Ureter (tissue), 1 donor: ENCODE data around the gene NT5DC1. TPM values are rescaled to one million over a fixed set of nuclear protein-coding genes. Genes with fewer than 3 reads are reported as not detected.
"Not testable (repeated sequence)": the region's sequence is repeated elsewhere in the genome, so short reads cannot be mapped to it uniquely, and the experiment has no call there.

ENCODE experiments used
- DNase-seq: peaks from one replicate; pipeline ENCODE4 v3.0.0-alpha.2; 2020; ENCODE audit warnings: low spot score
- total RNA-seq: library from RNA; stranded (reverse); gene quantifications from one replicate; pipeline ENCODE4 v1.2.4, GENCODE V29; 2023
- donor health status: DM: yes; HTN: yes; CAD: no.

NT5DC1 gene
- total RNA-seq, 1 donor from 2014 or later = 41.6 TPM

DNA sequence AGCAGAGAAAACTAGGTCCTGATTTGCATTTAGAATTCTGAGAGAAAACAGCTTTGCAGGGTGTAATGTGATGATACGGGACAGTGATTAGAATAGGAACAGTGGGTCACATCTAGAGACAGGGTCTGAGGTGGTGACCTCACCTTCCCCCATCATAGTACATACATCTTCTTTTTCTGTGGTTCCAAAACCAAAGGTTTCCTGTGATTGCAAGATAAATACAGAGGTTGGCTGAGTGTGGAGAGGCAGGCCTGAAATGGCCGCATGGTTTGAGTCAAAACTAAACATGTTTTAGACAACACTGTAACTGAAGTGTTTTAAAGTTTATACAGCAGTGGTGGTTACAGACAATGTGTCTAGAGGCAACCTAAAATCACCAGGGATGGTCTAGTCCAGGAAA is 10.4 kb upstream of the NT5DC1 start:
- no peak for DNase-seq

DNA sequence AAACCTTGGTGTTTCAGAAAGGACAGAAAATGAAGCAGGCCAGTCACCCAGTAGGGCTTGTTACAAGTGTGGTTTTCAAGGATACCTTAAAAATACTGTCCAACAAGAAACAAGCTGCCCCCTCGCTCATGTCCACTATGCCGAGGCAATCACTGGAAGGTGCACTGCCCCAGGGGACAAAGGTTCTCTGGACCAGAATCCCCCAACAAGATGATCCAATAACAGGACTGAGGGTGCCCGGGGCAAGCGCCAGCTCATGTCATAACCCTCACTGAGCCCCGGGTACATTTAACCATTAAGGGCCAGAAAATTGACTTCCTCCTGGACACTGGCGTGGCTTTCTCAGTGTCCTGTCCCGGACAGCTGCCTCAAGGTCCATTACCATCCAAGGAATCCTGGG is 6.6 kb upstream of the NT5DC1 start:
- no peak for DNase-seq

DNA sequence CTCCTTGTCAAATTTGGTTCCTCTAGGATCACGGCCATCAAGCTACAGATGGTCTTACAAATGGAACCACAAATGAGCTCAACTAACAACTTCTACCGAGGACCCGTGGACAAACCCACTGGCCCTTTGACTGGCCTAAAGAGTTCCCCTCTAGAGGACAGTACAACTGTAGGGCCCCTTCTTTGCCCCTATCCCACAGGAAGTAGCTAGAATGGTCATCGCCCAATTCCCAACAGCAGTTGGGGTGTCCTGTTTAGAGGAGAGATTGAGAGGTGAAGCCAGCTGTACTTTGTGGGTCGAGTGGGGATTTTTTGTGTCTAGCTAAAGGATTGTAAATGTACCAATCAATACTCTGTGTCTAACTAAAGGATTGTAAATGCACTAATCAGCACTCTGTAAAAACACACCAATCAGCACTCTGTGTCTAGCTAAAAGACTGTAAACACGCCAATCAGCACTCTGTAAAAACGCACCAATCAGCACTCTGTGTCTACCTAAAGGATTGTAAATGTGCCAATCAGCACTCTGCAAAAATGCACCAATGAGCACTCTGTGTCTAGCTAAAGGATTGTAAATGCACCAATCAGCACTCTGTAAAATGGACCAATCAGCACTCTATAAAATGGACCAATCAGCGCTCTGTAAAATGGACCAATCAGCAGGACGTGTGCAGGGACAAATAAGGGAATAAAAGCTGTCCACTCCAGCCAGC is 4.4 kb upstream of the NT5DC1 start:
- DNase-seq = not testable (repeated sequence)

DNA sequence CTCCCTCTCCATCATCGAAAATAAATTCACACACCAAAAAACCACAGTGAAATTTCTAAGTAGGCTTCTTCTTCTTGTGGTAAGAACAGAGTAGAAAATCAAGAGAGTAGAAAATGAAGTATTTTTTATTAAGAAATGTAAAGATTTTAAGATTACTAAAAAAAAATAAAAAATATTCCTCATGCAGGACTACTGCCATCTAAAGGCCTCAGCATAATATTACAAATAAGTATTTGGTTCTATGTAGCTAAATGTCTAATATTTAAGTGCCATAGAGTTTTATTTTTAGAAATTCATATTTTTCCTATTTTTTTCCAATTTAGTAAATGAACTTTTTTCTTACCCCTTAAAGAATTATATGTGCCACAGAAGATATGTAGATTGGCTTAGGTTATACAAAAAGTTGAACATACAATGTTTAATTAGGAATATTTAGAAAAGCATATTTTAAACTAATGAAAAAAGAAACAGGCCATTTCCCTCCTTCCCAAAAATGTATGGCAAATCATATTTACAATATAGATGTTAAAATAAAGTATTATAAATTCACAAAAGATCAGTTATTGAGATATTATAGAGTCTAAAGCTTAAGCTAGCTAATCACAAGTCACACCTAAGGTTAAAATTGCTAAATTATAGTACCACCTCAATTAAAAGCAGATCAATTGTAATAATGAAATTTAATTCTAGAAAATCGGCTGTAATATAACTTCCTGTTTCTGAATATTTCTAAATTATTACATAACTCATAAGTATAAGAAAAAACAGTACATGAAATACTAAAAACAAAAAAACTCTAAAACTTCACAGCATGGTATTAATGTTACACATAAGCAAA is 3.5 kb upstream of the NT5DC1 start:
- DNase-seq = no peak

DNA sequence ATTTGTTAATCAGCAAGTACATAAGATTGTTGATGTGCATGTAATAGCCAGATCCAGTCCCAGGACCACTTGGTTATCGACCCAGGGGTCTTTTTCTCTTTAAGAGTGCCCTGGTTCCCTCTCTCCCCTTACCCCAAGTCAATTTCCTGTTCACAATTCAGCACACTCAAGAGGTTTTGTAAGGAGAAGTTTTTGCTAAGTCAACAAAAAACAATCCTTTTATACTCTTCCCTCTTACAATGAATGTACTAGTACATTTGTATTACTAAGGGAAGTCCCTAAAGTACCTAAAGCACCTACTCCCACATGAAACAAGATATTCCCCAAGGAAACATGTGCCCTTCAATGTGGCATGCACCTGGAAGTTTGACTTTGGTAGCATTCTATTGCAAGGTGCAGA is 1.6 kb upstream of the NT5DC1 start:
- DNase-seq = no peak

DNA sequence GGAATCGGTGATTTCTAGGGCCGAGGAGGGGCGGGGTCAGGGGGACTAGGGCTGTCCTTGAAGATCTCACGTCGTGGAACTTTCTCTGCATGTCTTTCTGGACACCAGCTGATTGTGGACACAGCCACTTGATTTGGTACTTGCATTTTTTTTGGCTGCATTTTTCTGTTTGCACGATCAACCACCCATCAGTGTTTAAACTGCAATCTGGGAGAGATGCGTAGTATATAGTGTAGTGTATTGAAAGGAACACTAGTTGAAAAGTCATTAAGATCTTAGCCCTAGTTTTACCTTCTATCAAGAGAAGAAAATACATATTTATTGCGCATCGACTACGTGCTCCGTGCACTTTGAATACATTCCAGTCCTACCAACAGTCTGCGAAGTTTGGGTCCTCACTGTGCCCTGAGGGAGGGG is 657 bp downstream of the NT5DC1 start:
- DNase-seq = no peak

DNA sequence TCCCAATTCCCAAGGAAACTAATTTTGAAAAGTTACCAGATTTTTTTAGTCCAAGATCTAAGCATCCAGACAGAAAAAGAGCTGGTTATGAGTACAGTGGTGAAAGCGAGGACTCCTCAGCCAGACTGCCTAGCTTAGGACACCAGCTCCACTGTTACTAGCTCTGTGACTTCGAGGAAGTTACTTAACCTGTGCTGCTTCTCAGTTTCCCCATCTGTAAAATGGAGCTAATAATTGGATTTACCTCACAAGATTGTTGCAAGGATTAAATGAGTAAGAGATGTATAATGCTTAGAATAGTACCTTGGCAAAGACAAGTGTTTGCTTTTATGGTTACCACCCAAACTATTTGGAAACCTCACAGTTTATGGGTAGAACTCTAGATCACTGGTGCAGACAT is 1.1 kb downstream of the NT5DC1 start:
- no peak for DNase-seq

DNA sequence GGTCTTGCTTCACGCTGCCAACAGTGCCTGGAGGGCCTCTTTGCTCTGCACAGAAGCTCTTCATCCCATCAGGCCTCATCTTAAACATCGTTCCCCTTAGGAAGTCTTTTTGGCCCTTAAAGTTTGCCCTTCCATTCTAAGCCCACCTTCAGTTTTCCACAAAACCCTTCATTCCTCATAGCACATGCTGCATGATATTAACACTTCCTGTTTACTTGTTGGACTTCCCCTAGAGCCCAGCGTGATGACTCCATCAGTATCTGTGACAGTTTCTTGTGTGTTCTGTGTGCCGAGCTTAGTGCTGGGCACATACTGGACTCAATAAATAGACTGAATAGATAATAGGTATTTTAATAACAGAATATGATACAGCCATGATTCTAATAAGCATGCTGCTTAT is 2.2 kb downstream of the NT5DC1 start:
- DNase-seq = no peak

DNA sequence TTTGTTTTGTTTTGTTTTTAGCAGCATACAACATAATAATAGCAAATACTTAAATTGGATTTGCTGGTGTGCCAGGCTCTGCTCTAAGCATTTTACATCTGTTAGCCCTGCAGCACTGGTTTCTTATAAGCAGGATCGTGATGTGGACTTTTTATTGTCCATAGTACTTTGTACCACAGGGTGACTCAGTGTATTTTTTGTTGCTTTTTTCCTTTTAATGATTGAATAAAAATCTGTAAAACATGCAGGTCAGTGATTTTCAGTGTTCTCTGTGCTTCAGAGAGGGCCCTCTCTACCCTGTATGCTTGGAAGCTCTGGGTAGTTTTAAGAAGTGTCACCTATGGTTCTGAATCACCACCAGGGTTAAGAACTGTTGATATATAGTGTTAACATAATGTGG is 4.0 kb downstream of the NT5DC1 start:
- DNase-seq = no peak

DNA sequence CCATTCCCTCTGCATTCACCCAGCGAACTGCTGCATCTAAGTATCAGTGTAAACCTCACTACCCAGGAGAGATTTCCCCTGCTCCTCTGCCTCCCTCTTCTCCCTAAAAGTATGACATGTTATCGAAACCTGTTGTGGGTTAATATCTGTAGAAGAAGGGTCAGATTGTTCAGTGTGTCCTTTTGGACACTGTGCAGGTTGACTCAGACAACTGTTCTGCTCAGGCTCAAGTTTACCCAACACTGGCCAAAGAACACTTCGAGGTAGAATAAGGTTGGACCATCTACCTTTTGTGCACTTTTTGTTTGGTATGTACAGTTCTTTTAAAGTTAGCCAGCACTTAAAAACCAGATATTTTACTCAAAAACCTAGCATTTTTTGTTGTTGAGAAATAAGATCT is 4.6 kb downstream of the NT5DC1 start:
- no peak for DNase-seq

DNA sequence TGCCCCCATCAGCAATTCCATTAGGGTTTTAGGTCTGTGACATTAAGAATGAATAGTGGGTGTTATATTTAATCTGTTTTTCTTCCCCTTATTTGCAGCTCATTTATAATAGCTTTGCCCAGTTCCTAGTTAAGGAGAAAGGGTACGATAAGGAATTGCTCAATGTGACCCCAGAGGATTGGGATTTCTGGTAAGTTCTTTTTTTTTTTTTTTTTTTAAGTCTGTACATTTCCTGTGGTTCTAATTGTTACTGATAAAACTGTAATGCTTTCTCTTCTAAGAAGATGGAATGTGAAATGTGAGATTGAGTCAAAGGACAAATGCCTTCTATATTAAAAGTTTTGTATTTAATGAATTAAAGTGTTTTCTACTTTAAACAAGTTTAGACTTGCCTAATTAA is 5.5 kb downstream of the NT5DC1 start:
- no peak for DNase-seq

DNA sequence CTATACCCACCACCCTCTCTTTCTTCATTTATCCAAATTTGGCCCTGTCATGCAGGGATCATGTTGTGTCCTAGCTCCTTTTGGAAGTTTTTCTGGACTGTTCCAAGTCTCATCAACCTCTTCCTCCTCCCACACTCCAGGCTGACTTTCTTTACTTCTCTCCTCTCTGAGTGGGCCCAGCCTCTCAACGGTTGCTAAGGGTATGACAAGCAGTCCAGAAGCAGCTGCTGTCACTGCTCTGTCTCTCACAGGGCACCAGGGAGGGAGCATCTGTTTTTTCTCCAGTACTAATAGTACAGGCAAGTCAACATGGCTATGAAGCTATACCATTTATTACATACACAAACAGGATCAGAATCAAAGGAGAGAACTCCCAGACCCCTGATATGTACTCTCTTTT is 8.2 kb downstream of the NT5DC1 start:
- DNase-seq = no peak

DNA sequence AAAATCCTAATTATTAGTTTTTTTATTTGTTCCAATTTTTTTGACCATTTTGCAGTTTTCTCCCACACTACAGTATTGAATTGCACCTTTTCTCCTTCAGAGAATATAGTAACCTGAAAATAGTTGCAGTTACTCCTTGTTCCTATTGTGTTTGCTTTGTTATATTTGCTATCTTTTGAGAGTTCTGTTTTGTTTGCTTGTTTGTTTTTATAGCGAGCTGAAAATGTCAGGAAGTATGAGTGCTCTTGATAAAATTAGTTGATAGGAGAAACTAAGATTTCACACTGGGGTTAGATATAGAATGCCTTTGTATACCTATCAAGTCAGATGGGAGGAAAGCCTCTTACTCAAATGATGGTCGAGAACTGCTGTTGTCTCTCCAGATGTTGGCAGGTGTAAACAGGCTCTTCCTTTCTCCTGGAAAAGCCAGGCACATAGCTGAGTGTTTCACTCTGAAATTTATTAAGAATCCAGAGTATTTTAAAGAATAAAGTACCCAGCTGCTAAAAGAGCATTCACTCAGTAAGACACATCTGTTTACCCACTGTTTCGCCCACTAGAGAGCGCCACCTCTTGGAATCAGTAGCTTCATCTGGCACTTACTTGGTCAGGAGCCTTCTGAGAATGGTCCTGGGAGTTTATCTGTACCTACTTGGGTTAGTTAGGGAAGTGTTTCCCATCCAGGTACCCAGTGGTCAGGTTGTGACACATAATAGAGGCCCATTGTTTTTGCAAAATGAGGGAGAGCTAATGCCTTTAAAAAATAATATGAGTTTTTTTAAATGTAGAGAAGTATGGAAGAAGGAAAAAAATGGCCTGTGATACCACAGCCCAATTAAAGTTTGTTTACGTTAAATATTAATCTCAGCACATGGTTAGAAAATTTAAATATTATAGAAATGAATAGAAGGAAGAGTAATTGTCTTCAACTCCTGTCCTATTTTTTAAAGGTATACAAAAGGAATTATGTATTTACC is 11.2 kb downstream of the NT5DC1 start:
- DNase-seq = no peak

DNA sequence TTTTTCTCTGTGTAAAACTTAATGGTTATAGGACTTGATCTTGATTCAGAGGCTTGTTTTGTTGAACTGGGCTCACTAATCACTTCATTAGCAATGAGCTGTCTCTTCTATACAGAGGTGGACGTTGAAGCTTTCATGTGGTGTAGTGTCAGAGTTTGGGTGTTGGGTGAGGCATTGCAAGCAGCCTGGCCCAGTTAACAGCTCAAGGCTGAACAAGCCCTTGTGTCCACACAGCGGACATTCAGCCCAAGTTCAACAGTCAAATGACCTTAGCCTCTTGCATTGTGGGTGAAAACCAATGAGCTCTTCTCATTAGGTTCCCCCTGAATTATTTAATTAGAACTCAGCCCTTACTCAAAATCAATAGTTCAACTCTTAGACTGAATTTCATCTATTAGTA is 12.7 kb downstream of the NT5DC1 start:
- no peak for DNase-seq

DNA sequence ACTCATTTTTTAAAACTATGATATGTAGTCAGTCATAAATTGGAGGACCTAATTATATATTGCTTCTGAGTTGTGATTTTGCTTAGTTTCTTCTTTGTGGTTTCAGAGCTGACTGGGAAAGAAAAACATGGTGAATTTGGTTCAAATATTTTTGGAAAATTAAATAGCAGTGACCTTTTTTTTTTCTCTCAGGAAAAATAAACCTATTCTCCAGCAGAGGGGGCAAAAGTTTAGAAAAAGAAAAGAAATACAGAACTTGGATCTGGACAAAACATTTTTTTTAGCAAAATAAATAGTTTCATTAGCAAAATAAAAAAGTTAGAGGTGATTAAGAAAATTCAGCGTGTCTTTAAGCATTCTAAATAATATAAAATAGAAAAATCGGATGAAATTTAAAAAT is 15.1 kb downstream of the NT5DC1 start:
- DNase-seq = no peak

DNA sequence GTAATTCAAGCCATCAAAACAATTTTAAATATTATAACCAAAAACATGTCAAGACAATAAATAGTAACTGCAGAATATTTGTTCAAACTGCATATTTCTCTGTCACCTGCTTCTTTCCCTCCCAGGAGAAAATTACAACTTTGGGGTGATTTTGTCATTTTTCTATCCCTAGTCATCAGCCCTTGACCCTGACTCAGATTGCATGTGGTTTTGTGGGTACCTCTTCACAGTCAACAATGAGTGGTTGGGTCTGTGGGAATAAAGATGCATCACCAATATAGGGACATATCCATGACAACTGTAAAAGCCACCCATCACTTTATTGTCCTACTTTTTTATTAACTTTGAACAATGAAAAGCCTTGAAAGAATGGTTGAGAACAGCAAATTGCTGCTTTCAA is 18.0 kb downstream of the NT5DC1 start:
- no peak for DNase-seq

DNA sequence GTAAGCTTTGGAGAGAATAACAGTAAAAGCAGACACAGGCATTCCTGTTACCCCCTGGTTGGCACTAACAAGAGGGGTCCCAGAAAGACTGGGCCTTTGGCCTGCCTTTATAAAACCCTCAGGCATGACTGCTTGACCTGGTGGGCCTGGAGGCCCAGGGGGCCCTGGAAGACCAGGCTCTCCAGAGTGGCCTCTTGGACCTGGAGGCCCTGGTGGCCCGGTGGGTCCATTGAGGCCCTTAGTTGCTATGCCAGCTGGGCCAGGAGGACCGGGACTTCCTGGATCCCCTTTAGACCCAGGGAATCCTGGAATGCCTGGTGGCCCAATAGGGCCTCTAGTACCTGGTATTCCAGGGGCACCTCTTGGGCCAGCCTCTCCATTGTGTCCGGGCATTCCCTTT is 19.8 kb downstream of the NT5DC1 start:
- no peak for DNase-seq

DNA sequence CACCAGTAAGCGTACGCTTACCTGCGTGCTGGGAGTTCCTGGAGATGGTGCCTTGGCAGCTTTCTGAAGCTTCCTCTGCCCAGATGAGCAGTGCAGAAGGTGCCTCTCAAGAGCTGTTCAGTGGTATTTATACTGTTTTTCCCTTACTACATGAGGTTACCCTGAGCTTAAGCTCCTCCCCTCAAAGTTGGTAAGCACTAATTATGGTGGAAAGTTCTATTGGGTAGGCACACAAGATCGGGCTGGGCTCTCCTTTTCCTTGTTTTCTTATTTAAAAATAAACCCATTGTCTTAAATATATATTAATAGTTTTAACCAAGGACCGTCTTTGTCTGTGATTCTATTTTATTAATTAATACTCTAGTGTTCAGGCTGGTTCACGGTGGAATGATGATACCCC is 25.4 kb downstream of the NT5DC1 start, which contains the start of gene COL10A1:
COL10A1 (minus strand) TSS at position 101 of the 400 bp plus-strand sequence. CDS start 640 bp downstream, outside the sequence.
- no peak for DNase-seq

DNA sequence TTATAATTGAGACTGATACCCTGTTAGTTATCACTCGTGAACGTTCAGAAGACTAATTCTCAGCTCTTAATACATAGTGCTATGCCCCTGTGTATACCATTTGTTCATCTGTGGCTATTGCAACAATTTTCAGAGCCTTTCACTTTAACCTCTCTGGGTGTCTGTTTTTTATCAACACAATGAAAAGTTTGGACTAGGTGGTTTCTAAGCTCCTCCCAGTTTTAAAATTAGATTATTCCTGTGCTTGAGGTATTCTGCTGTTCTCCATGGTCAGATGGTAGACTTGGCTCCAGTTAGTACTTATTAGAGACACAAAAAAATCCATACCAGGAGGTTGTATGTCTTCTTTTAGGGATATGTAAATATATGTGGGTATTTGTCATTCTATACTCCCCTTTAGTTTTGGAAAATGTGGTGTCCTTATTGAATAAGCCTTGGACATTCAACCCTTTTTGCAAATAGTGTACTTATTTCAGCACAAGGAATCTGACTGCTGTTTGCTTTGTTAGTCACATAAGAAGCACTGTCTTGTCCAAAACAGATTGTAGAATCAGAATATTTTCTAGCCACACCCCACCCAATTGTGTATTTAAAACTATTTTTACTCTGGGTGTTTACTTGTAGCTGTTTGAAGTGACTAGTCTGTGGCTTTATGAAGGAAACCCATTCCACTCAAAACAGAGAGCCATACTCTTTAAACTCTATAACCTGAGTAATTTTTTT is 27.3 kb downstream of the NT5DC1 start:
- no peak for DNase-seq

DNA sequence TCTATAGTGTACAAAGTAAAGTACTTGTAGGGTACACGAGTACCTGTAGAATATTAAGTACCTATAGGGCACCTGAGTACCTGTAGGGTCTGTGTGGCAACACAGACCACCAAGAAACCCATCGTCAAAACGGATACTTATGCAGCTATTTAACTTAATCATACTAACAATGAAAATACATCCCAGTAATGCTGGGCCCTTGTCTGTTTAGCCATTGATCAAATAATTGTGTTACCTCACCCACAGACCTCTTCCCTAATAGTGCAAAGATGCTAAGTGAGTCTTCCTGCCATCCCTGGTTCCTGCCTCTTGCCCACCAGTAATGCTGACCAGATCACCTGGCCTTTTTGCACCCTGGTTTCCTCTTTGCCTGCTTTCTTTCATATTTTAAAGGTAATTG is 32.8 kb downstream of the NT5DC1 start:
- DNase-seq = no peak

DNA sequence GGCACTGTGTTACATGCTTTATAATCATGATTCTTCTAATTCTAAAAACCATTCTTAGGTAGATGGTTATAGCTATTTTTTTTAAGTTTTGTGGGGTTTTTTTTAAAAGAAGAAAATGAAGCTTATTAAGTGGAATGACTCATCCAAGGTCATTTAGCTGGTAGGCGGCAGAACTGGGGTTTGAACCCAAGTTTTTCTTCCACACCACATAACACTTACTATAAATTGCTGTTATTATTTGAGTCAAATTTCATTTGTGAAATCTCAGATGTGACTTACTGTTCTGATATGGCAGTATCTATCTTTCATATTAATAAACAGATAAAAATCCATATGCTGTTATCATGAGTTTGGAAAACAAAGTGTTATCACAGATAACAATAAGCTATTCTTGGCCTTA is 35.7 kb downstream of the NT5DC1 start:
- DNase-seq = no peak
